Measurements from ENCODE around the gene POLR3A. TPM values are rescaled to one million over a fixed set of nuclear protein-coding genes. Genes with fewer than 3 reads are reported as not detected.
A peak's percentile ranks its signal among the peaks of the same experiment; 100 is the strongest.

POLR3A gene
- total RNA-seq, 2 donors from 2014 or later: 28.2 to 28.6 TPM

DNA sequence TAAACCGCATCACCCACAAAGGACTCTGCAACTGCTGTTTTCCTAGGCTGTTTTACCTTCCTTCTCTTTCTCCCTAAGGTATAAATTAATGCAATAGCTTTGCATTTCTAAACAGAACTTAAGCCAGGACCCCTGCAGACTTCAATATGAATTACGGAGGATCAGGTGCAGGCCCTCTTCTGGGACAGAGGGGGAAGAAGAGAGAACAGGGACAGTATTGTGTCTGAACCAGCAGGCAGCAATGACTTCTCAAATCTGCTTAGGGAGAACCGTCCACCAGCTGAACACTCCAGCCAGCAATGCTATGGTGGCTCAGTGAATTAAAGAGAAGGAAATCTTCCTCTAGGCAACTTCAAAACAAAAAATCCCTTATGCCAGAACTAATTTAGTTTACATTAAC is 35.7 kb downstream of the POLR3A start:
- H3K36me3 Mint-ChIP-seq (ENCODE audit: low read depth): peaks cover 68% of the 10 kb centered on the region
- no peaks in the 10 kb centered on the region for H3K4me1 ChIP-seq (ENCODE audit: control insufficient read depth, insufficient read depth, low read length)
- no peak overlapping the region for H3K4me3 ChIP-seq (ENCODE audit: low read length)
- no peak overlapping the region for H3K4me3 Mint-ChIP-seq
- no peak overlapping the region for H3K9ac ChIP-seq (ENCODE audit: extremely low read depth, low read length, poor library complexity, severe bottlenecking)
- peak overlapping the region; percentile 53 for H3K27ac ChIP-seq (ENCODE audit: low read depth, low read length)
- H3K9me3 ChIP-seq (ENCODE audit: control insufficient read depth, low read length): no peaks in the 10 kb centered on the region
- no peak for DNase-seq
- TF ChIP-seq, protein P1, sequence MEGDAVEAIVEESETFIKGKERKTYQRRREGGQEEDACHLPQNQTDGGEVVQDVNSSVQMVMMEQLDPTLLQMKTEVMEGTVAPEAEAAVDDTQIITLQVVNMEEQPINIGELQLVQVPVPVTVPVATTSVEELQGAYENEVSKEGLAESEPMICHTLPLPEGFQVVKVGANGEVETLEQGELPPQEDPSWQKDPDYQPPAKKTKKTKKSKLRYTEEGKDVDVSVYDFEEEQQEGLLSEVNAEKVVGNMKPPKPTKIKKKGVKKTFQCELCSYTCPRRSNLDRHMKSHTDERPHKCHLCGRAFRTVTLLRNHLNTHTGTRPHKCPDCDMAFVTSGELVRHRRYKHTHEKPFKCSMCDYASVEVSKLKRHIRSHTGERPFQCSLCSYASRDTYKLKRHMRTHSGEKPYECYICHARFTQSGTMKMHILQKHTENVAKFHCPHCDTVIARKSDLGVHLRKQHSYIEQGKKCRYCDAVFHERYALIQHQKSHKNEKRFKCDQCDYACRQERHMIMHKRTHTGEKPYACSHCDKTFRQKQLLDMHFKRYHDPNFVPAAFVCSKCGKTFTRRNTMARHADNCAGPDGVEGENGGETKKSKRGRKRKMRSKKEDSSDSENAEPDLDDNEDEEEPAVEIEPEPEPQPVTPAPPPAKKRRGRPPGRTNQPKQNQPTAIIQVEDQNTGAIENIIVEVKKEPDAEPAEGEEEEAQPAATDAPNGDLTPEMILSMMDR (conservative IDR thresholded peaks at IDR 0.05): no peak
- 90 to 92% methylated on average over 2 to 3 of the region's 3 CpGs for WGBS, 2 experiments (ENCODE audit: insufficient coverage in 1 of 2, insufficient read length in 1 of 2)
- H3K36me3 ChIP-seq (ENCODE audit: control insufficient read depth, insufficient read depth, low read length): peaks cover 55% of the 10 kb centered on the region
- H3K9me3 Mint-ChIP-seq: no peaks in the 10 kb centered on the region
- H3K27me3 ChIP-seq (ENCODE audit: control insufficient read depth, insufficient read depth, low read length, poor library complexity, severe bottlenecking): no peaks in the 10 kb centered on the region
- H3K27me3 Mint-ChIP-seq (ENCODE audit: insufficient read depth): no peaks in the 10 kb centered on the region
- no peaks in the 10 kb centered on the region for H3K4me1 Mint-ChIP-seq
- no peak overlapping the region for H3K27ac Mint-ChIP-seq

DNA sequence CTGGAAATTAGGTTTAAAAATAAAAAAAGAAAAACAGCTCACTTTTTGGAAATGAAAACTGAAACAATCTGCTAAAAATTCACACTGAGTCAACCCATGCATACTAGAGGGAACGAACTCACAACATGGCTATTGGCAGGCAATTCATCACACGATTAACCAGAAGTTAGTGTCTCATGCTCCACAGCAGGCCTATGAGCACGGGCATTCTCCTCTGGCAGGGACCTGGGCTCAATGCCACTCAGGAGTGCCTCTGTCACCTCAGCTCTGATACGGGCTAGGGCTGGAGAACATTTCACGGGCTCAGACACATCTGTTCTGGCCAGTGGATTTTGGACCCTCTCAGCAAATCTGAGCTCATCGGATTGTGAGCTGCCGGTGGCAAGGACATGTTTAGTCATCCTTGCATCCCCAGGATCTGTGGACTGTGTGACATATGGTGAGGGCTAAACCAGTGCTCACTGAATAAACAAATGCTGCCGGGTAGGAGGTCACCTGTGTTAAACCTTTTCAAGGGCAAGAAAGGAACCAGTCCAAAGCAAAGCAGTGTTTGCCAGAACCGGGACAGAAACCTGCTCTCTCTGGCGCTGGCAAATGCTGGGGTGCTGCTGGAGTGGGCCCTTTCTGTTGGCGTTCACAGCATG is 40.1 kb downstream of the POLR3A start:
- Histone ChIP-seq H3K27me3 (ENCODE audit: control insufficient read depth, insufficient read depth, low read length, poor library complexity, severe bottlenecking) (no peaks in the 10 kb centered on the region), H3K27ac (ENCODE audit: low read depth, low read length) (no peak overlapping the region), H3K4me1 (ENCODE audit: control insufficient read depth, insufficient read depth, low read length) (no peaks in the 10 kb centered on the region), H3K9me3 (ENCODE audit: control insufficient read depth, low read length) (no peaks in the 10 kb centered on the region), H3K36me3 (ENCODE audit: control insufficient read depth, insufficient read depth, low read length) (peaks cover 94% of the 10 kb centered on the region), H3K9ac (ENCODE audit: extremely low read depth, low read length, poor library complexity, severe bottlenecking) (no peak overlapping the region), H3K4me3 (ENCODE audit: low read length) (no peak overlapping the region)
- no peak for DNase-seq
- Mint-ChIP-seq H3K9me3 (no peaks in the 10 kb centered on the region), H3K4me1 (no peaks in the 10 kb centered on the region), H3K27ac (peak overlapping the region; percentile 30), H3K27me3 (ENCODE audit: insufficient read depth) (no peaks in the 10 kb centered on the region), H3K36me3 (ENCODE audit: low read depth) (peaks cover 80% of the 10 kb centered on the region), H3K4me3 (no peak overlapping the region)
- 94 to 97% methylated on average over 10 to 11 of the region's 11 CpGs for WGBS, 2 experiments (ENCODE audit: insufficient coverage in 1 of 2, insufficient read length in 1 of 2)
- TF ChIP-seq, protein P1 (conservative IDR thresholded peaks at IDR 0.05): no peak

DNA sequence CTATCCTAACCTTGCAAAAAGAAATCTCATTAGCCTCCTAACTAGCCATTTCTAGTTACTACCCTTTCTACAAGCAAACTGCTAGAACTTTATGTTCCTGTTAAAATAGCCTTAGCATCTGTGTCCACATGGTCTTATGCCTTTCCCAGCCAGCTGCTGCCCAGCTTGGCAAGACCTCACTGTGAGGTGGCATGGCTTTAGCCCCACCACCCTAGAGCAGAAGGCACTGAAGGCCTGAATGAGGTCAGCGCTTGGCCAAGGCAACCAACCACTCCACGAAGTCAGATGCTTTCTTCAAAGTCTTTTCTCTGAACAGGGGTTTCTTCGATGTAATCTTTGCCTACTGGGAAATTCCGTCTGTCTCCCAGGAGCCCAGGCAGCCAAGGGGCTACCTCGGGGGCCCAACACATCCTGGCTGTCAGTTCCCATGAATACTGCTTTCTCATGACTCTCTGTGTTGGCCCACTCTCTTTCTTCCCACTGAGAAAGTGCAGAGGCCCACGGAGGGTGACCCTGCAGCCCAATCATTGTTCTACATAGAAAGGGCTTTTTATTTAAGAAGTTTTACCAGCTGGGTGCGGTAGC is 41.6 kb downstream of the POLR3A start:
- Mint-ChIP-seq H3K27ac (no peak overlapping the region), H3K4me1 (no peaks in the 10 kb centered on the region), H3K4me3 (no peak overlapping the region), H3K27me3 (ENCODE audit: insufficient read depth) (no peaks in the 10 kb centered on the region), H3K36me3 (ENCODE audit: low read depth) (peaks cover 80% of the 10 kb centered on the region), H3K9me3 (no peaks in the 10 kb centered on the region)
- no peaks in the 10 kb centered on the region for H3K4me1 ChIP-seq (ENCODE audit: control insufficient read depth, insufficient read depth, low read length)
- H3K9me3 ChIP-seq (ENCODE audit: control insufficient read depth, low read length): no peaks in the 10 kb centered on the region
- peak overlapping the region; percentile 53 for H3K27ac ChIP-seq (ENCODE audit: low read depth, low read length)
- DNase-seq: no peak
- 84 to 91% methylated on average over 6 to 7 of the region's 7 CpGs for WGBS, 2 experiments (ENCODE audit: insufficient coverage in 1 of 2, insufficient read length in 1 of 2)
- H3K9ac ChIP-seq (ENCODE audit: extremely low read depth, low read length, poor library complexity, severe bottlenecking): no peak overlapping the region
- no peak overlapping the region for H3K4me3 ChIP-seq (ENCODE audit: low read length)
- TF ChIP-seq, protein P1 (conservative IDR thresholded peaks at IDR 0.05): no peak
- no peaks in the 10 kb centered on the region for H3K27me3 ChIP-seq (ENCODE audit: control insufficient read depth, insufficient read depth, low read length, poor library complexity, severe bottlenecking)
- H3K36me3 ChIP-seq (ENCODE audit: control insufficient read depth, insufficient read depth, low read length): peaks cover 94% of the 10 kb centered on the region
